Epithelial cell of esophagus (primary cell): Measurements from ENCODE around the gene HHIPL1.

Experiments
- DNase-seq: peaks from one replicate; pipeline ENCODE4 v3.0.0; 2010; ENCODE audit warnings: low read depth
- H3K4me3 ChIP-seq: 2 replicates; pipeline ENCODE4 v1.5.1; 2011; ENCODE audit warnings: mild to moderate bottlenecking, low read length, control low read depth
- TF ChIP-seq, protein P1 (sequence below): IDR thresholded peaks from 2 replicates; pipeline ENCODE4 v1.5.1; 2011; ENCODE audit warnings: low read depth, mild to moderate bottlenecking, low read length, control low read depth, inconsistent platforms; ENCODE audit not compliant: insufficient read depth; ENCODE audit errors: missing control alignments

The HHIPL1 gene

DNA sequence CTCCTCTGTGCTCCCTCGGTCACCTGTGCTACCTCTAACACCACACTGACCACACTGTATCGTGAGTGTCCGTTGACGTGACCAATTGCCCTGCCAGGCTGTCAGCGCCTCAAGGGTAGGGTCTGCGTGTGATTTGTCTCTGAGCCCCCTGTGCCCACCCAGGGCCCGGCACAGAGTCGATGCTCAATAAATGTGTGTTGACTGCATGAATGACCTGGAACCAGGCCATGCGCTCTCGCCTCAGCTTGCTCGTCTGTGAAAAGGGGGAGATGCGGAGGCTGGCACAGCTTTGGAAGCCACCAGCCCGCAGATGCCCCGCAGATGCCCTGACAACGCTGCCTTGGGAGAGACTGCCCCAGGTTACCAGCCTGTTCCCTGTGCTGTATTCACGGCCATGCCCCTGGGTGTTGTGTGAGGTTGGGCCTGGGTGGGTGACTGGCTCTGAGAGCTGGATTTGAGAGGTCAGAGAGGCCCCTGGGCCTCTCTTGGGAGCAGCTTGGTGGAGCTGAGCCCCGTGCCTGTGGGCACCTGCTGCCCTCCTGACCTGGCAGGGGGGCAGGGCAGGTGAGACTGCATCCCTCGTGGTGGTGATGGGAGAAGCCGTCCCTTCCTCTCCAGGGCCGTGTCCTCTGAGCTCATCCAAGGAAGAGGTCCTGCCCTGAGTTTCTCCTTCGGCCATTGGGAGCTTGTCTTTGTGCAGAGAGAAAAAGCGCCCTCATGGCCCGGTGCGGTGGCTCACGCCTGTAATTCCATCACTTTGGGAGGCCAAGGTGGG, 82.4 kb downstream of the HHIPL1 start:
- TF ChIP-seq, protein P1, sequence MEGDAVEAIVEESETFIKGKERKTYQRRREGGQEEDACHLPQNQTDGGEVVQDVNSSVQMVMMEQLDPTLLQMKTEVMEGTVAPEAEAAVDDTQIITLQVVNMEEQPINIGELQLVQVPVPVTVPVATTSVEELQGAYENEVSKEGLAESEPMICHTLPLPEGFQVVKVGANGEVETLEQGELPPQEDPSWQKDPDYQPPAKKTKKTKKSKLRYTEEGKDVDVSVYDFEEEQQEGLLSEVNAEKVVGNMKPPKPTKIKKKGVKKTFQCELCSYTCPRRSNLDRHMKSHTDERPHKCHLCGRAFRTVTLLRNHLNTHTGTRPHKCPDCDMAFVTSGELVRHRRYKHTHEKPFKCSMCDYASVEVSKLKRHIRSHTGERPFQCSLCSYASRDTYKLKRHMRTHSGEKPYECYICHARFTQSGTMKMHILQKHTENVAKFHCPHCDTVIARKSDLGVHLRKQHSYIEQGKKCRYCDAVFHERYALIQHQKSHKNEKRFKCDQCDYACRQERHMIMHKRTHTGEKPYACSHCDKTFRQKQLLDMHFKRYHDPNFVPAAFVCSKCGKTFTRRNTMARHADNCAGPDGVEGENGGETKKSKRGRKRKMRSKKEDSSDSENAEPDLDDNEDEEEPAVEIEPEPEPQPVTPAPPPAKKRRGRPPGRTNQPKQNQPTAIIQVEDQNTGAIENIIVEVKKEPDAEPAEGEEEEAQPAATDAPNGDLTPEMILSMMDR: no peak
- DNase-seq: no peak
- H3K4me3 ChIP-seq: no peak overlapping the region

DNA sequence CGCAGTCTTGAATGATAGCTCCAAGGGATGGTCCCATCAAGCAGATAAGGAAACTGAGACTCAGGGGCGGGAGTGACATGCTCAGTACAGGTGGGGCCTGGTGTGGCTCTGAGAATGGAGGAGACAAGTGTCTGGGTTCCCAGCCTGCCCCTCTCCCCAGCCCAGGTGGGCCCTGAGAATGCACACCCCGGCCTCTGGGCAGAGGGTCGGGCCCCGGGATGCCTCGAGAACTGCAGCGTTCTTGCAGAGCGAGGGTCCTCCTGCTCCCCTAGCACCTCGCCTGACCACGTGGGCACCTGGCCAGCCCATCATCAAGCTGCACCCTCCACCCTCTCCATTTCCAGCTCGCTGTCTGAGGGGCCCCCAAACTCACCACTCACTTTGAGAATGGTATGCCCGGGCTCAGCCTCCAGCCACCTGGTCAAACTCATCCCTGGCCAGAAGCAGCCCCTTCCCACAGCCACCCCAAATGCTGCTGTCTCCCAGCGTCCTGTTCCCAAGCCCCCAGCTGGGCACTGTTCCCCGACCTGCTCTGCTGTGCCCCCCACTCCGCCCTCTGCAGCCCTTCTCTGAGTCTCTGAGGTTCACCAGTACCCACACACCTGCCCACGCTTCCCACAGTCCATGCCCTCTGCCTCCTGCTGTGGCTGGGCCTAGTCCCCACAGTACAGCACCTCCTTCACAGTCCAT, 83.4 kb downstream of the HHIPL1 start:
- TF ChIP-seq, protein P1: no peak
- no peak overlapping the region for H3K4me3 ChIP-seq
- DNase-seq: no peak

DNA sequence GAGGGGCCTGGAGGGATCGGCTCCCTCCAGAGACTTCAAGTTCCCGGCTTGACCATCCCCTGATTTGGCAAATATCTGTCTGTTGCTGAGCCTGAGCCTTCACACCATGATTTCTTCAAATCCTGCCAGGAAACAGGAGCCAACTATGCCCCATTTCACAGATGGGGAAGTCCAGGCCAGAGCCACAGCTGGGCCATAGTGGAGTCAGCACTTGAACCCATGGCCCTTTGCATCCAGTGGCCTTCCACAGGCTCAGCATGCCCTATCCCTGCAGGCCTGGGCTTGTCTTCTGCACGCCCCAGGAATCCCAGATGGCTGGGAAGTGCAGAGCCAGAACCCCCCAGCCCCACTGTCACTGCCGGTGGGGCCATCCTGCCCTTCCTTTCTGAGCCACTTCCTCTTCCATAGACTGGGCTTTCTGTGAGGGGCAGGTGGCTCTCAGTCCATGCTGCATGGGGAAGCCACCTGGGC, 84.1 kb downstream of the HHIPL1 start:
- no peak overlapping the region for H3K4me3 ChIP-seq
- TF ChIP-seq, protein P1: no peak
- DNase-seq: no peak
